Stimulated activated CD4-positive, alpha-beta T cell treated with anti-CD3 and anti-CD28 coated beads, Interleukin-1b, Interleukin-23, amount 100 ng/mL, for 24 hours (primary cell): ENCODE data around the gene PPP3CA.
"Not testable (repeated sequence)": the region's sequence is repeated elsewhere in the genome, so short reads cannot be mapped to it uniquely, and the experiment has no call there.

Experiments
- DNase-seq, 4 experiments: peaks; one replicate each; pipeline ENCODE4 v3.0.0-alpha.2; 2020; ENCODE audit warnings: low read depth in 4 of 4, low spot score in 1 of 4

PPP3CA gene

DNA sequence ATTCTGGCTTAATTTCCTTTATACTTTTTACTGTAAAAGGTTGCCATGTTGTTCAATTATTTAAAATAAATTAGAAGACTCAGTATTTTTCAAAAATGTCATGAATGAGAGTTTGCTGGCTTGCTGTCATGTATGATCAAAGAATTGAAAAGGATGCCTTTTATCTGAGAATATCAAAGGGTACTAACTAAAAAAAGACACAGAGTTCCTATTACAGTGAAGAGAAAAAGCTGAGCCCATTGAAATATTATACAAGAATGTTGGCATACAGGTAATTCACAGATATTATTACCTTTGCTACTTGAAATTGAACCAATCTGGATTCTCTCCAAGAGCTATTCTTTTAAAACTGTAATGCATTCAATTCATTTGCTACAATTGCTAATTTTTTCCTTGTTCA, 200.0 kb downstream of the PPP3CA start:
- DNase-seq, result no peak

DNA sequence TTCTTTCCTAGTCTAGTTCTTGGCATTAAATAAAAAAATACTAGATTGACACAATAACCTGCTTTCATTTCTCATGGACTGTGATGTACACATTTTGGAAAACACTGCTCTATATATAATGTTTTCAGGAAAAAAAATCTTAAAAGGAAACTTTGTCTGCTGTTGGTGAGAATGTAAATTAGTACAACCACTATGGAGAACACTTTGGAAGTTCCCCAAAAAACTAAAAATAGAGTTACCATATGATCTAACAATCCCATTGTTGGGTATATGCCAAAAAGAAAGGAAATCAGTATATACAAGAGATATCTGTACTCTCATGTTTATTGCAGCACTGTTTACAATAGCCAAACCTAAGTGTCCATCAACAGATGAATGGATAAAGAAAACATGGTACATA, 202.3 kb downstream of the PPP3CA start:
- DNase-seq, result no peak

DNA sequence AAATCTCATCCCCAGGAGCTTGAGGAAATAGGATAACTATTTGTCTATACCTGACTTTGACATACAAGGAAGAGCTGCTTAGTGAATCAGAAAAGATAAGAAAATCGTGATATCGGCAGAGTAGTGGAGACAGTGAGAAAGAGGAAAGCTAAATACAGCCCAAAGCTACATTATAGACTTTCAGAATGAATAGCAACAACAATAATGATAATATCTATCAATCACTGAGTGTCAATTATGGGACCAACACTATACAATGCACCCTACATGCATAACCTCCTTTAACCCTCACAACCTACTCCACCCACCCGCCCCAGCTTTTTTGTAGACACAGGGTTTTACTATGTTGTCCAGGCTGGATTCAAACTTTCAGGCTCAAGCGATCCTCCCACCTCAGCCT, 205.1 kb downstream of the PPP3CA start:
- no peak for DNase-seq

DNA sequence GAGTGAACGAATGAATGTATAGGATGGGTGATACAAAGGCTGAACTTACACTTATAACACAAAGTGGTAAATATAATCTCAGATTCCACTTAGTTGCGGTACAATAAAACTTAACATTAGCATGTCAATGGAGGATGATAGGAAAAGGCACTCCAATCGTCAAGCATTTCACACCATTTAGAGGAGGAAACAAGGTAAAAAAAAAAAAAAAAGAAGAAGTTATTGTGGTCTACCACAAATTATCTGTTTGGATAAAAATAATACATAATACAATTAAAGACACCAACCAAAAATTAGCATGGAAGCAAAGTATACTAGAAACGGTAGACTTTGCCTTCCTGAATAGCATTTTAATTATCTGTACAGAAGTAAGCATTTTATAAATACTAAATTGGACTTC, 205.5 kb downstream of the PPP3CA start:
- no peak for DNase-seq

DNA sequence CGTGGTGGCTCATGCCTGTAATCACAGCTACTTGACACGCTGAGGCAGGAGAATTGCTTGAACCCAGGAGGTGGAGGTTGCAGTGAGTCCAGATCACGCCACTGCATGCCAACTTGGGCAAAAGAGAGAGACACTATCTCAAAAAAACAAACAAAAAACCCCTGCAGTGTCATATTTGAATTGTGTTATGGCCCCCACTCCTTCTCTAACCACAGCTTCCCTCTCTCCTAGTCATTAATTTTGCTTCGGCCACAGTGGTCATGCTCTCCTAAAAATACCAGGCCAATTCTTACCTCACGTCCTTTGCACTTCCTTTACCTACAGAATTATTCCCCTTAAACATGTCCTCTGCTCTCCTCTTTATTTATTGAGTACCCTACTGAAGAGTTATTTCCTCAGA, 206.1 kb downstream of the PPP3CA start:
- no peak for DNase-seq

DNA sequence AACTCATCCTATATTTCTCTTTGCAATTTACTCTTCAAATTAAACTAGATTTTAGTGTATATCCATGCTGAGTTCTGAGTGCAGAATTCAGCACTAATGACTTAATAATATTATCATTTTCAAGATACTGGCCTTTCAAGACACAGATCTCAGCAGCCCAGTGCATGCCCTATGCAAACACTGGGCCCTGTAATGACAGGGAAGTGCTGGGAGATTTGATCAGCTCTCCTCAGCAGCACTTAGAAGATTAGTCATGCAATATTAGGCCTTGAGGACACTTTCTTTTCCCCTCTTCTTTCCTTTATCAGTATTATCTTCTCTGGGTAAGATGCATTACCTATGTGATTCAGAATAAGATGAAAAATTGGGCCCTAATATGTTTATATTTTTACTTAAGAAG, 207.1 kb downstream of the PPP3CA start:
- no peak for DNase-seq

DNA sequence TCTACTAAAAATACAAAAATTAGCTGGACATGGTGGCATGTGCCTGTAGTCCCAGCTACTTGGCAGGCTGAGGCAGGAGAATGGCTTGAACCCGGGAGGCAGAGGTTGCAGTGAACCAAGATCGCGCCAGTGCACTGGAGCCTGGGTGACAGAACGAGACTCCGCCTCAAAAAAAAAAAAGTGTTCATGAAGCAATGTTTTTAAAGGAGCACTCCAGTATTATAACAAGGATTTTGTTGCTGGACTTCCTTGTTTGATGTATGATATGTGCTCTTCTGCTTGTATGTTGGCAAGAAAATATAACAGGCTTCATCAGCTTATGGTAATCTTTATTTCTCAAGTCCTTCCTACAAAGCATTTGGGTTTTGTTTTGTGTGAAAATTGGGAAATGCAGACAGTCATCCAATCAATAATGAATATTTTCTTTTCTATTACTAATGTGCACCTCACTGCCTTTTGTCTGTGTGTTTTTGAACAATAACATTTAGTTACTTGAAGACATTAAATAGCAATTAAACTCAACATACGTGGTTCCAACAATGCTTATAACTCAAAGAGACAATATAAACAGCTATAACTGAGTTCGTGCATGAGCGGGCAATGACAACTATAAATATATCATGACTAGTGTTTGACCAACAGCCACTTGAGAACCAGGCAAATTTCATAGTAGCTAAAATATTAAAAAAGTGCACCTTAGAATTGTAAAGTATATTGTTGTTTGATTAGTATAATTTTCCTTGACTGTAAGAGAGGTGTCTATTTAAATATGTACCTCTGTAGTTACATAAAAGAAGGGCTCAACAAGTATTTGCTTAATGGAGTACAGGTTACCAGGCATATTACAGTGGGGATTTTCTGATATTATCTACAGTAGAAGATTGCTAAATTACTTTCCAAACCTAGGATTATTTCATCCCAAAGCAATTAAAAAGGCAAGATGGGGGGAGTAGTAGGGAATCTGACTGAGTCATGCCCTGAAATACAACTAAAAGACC, 210.7 kb downstream of the PPP3CA start:
- no peak for DNase-seq

DNA sequence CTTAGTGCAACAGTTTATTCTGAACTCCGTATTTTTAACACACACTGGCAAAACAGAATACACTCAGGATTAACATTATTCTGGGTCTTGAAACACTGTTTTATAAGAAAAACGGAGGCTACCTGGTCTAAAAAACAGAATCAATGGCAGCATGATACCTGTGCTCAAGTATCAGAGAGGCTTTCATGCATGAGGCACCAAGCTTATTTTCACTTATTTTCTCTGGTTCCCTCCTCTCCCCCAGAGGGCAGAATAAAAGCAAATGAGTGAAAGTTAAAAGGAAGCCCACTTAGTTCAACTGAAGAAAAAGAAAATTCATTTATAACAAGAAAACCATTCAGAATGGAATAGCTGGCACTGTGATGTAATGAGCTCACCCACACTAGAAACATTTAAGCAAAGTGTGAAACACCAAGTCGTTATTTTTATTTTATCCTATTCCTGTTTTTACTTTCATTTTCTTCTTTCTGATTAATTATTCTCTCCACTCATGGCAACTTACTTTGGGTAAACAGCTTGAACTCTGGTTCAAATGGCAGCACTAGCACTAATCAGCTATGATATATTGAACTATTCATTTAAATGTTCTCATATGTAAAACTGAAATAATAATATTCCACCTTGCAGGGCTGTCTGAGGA, 211.8 kb downstream of the PPP3CA start:
- DNase-seq, result no peak

DNA sequence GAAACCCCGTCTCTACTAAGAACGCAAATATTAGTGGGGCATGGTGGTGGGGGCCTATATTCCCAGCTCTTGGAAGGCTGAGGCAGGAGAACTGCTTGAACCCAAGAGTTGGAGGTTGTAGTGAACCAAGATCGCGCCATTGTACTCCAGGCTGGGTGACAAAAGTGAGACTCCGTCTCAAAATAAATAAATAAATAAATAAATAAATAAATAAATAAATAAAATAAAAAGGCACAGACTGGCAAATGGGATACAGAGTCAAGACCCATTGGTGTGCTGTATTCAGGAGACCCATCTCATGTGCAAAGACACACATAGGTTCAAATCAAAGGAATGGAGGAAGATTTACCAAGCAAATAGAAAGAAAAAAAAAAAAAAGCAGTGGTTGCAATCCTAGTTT, 216.3 kb downstream of the PPP3CA start:
- not testable (repeated sequence) for DNase-seq

DNA sequence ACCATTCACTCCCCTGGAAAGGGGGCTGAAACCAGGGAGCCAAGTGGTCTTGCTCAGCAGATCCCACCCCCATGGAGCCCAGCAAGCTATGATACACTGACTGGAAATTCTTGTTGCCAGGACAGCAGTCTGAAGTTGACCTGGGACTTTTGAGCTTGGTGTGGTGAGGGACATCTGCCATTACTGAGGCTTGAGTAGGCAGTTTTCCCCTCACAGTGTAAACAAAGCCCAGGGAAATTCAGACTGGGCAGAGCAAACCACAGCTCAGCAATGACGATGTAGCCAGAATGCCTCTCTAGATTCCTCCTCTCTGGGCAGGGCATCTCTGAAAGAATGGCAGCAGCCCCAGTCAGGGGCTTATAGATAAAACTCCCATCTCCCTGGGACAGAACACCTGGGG, 218.4 kb downstream of the PPP3CA start:
- not testable (repeated sequence) for DNase-seq

DNA sequence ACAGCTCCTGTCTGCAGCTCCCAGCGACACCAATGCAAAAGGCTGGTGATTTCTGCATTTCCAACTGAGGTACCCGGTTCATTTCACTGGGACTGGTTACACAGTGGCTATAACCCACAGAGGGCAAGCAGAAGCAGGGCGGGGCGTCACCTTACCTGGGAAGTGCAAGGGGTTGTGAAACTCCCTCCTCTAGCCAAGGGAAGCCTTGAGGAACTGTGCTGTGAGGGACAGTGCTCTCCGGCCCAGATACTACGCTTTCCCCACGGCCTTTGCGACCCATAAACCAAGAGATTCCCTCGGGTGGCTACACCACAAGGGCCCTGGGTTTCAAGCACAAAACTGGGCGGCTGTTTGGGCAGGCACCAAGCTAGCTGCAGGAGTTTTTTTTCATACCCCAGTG, 218.9 kb downstream of the PPP3CA start:
- DNase-seq, result no peak

DNA sequence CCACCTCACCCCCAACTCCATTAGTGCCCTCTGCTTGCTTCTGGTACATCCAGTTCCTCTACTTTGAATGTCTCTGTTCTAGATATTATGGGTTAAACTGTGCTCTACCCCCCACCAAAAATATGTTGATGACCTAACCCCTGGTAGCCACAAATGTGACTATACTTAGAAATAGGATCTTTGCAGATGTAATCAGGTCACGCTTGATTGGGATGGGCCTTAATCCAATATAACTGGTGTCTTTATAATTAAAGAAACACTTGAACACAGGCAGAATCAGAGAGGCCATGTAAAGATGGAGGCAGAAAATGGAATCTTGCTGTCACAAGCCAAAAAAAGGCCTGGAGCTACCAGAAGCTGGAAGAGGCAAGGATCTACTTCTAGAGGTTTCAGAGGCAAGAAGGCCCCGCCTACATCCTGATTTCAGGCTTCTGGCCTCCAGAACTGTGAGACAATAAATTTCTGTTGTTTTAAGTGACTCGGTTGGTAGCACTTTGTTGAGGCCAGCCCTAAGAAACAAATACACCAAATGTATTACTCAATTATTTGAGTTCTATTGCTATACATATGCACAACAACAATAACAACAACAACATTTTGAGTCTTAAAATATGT, 220.0 kb downstream of the PPP3CA start:
- no peak for DNase-seq

DNA sequence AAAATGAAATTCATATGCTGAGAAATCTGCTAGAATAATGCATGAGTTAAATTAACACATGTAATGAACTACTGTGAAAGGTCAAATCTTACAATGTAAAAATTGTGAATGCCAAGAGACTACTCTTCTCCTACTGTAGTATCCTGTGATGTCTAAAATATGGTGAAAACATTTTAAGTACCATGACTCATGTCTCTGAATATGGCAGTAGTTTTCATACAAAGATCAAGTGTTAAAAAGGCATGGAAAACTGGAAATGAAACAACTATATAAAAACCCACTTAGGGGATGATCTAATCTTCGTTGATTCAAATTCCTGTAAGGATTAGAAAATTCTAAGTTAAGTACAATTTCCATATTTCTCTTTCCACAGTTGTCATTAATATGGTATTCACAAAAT, 221.3 kb downstream of the PPP3CA start:
- DNase-seq, result no peak

DNA sequence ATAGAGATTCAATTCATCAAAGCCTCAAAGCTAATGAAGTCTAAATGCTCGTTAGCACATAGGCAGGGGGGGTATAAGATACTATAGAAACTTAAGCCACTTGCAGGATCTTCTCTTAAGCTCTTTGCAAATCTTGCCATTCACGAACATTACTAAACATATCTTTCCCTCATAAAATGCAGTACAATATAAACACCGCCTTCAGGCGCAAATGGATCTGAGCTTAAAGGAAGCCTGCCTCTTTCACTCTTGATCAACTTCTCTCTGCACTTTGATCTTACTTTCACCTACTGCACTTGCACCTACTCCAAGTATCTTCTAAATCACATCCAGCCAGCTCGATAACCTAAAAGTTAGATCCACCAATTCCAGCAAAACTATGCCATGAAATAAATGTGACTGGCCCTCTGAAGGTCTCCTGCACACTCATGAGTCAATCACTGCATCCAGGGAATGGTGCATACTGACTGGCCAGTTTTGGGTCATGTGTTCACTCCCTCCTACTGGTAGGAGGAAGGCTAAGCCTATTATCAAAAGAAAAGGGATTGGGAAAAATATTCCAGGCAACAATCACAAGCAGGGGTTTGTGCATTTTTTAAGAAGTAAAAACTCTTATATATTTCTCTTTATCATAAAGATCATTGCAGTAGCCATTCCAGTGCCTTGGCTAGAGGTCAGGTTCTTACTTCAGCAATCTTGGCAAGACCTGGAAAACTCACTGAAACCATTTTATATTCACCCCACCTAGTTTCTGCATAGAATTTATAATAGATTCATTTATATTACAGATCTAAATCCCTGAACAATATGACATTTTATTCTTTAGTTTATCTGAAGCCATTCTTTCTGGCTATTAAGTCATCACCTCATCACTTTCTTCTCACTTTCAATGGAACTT, 222.0 kb downstream of the PPP3CA start:
- no peak for DNase-seq

DNA sequence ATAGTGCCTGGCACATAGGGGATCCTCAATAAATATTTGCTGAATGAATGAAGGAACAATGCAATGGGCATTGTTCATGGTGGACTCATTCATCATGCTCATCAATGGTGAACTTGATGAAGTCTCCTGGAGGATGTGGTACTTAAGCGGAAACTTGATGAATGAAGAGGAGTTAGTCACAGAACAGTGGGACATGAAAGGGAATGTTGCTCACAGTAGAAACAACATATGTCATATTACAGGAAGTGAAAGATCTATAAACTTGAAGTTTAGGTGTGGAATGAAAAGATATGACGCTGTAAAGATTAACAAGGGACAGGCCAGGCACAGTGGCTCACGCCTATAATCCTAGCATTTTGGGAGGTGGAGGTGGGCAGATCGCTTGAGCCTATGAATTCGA, 224.1 kb downstream of the PPP3CA start:
- no peak for DNase-seq

DNA sequence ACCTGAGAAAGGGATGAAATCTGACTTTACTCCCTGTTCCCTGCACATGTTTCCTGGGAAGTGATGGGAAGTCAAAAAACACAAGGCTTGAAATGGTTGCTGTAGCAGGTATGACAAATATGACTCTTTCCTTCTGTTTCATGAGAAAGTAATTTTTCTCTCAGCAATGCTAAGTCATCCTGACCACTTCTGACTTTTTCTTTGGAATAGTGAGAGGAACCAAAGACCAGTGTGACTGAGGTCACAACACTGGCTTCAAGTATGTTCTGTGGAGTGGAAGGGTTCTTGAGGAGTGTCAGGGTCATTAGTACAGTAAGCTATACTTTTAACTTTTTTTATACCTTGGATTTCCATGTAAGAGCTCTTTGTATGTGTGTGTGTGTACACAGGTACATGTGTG, 225.3 kb downstream of the PPP3CA start:
- DNase-seq, result no peak

DNA sequence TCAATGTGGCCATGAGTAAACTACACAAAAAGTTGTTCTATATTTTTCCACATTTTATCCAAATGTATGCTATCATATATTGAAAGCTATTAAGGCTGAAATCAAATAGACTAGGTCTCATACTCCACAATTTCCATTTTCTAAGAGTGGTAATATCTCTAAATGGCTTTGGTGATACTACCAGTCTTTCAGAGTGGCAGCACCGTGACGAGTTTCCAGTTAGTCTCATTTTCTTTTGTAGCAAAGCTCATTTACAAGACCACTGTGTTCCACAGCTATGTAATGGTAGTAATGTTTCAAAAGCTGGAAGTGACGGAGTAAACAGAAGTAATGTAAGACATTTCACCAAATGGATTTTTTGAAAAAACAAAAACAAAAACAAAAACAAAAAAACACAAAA, 228.2 kb downstream of the PPP3CA start:
- DNase-seq, result no peak

DNA sequence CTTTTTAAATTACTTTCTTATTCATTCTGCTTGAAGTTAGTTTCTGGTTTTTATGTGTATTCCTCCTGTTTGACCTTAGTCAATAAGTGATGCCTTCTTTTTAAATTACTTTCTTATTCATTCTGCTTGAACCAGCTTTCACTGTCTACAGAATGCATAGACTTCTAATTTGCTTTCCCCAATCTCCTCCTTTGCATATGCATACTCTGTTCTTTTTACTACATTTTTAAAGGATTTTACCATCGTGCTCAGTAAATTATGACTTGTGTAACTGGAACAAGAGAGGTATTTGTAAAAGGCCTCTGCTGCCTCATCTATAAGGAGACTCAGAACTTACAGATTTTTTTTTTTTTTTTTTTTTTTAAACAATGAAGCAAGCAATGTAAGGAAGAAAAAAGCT, 228.7 kb downstream of the PPP3CA start:
- DNase-seq, result no peak

DNA sequence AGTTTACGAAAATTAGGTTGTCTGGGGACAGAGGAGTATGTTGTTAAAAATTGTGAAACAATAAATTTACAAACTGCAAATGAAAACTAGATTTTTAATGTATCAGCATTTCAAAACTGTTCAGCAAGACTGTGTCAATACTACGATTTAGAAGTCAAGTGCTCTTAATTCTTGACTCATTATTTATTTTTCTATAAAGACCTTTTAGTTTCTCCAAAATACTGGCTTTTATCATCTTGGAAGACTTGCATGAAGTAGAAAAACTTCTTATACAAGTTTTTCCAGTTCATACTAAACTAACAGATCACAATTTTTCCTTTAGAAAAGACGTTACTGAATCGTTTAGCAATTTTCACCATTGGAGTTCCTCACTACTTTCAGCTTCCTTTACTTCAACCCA, 231.4 kb downstream of the PPP3CA start:
- no peak for DNase-seq

DNA sequence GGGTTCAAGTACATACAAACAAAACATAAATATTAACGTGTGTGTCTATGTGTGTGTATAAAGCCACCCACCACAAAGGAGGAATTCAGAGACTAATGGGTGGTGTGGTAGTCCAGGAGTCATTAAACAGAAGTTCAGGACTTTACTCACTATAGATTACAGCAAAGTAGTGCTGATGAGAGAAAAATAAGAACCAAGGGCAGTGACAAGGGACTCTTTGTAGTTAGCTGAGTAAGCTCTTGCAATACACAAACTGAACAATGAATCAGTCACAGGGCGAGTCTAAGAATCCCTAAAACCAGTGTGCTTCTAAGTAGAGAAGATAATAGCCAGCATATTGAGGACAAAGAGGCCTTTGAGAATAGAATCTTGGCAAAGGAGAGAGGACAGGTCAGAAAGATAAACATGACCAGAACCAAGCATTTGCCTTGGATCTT, 232.4 kb downstream of the PPP3CA start:
- DNase-seq, result no peak
